H1 (cell line): ENCODE results near the gene LRATD1. TPM values are rescaled to one million over a fixed set of nuclear protein-coding genes. Genes with fewer than 3 reads are reported as not detected.

Experiments
- CTCF ChIA-PET: fragments of 300-600 bp; sonication (Branson Sonifier 250); formaldehyde crosslinking; loops from one replicate; lab custom pipeline; 2021; ENCODE audit not compliant: partially characterized antibody; lab: Charles Lee
- POLR2A ChIA-PET: fragments of 300-600 bp; sonication (Branson Sonifier 250); formaldehyde crosslinking; loops from one replicate; lab custom pipeline; 2021; ENCODE audit warnings: inconsistent platforms; ENCODE audit not compliant: partially characterized antibody; lab: Charles Lee
- DNase-seq, 2 experiments: peaks; one replicate each; pipeline versions ENCODE4 v3.0.0 to v3.0.0-alpha.2; 2010 to 2022; ENCODE audit warnings: low spot score in 2 of 2, low read depth in 1 of 2, mixed read lengths in 1 of 2
- FAIRE-seq: peaks from 2 replicates; lab custom pipeline; 2011; peaks lifted over from hg19 to GRCh38; lab: Jason Lieb, UNC
- H2AFZ ChIP-seq: 2 replicates; pipeline ENCODE4 v1.8.1; 2012; ENCODE audit warnings: low read length, inconsistent platforms
- H2AK5ac ChIP-seq: 2 replicates; pipeline ENCODE4 v1.6.1; 2013; ENCODE audit warnings: low read depth, low read length
- H2BK120ac ChIP-seq: replicated peaks from 2 replicates; pipeline ENCODE3; 2013; ENCODE audit warnings: low read depth, low read length, inconsistent platforms
- H2BK12ac ChIP-seq: 2 replicates; pipeline ENCODE4 v1.6.1; 2013; ENCODE audit warnings: low read depth, low read length
- H2BK15ac ChIP-seq: 2 replicates; pipeline ENCODE4 v1.6.1; 2013; ENCODE audit warnings: low read length
- H2BK20ac ChIP-seq: 2 replicates; pipeline ENCODE4 v1.6.1; 2013; ENCODE audit warnings: low read length
- H2BK5ac ChIP-seq: 2 replicates; pipeline ENCODE4 v1.6.1; 2013; ENCODE audit warnings: low read depth, low read length
- H3K14ac ChIP-seq: 2 replicates; pipeline ENCODE4 v1.6.1; 2013; ENCODE audit warnings: inconsistent platforms; ENCODE audit not compliant: insufficient read length
- H3K18ac ChIP-seq: 2 replicates; pipeline ENCODE4 v1.6.1; 2013; ENCODE audit warnings: low read length; ENCODE audit errors: extremely low read depth
- H3K23ac ChIP-seq: 2 replicates; pipeline ENCODE4 v1.6.1; 2013; ENCODE audit warnings: inconsistent platforms; ENCODE audit not compliant: insufficient read length
- H3K23me2 ChIP-seq: 2 replicates; pipeline ENCODE4 v1.6.1; 2013; ENCODE audit warnings: low read depth, low read length
- H3K27ac ChIP-seq: 2 replicates; pipeline ENCODE4 v1.6.1; 2011; ENCODE audit warnings: low read depth, low read length, inconsistent platforms
- H3K27me3 ChIP-seq, 4 experiments: replicated peaks in 1 of 4; 1 replicate in 1 of 4; 2 replicates in 3 of 4; pipeline versions ENCODE4 v1.6.1 to v1.8.1; 2011 to 2013; ENCODE audit warnings: low read length in 3 of 4, mild to moderate bottlenecking in 3 of 4, inconsistent platforms in 2 of 4, mixed read lengths in 2 of 4, moderate library complexity in 1 of 4; ENCODE audit not compliant: control insufficient read depth in 3 of 4, insufficient read depth in 3 of 4; ENCODE audit errors: extremely low read depth in 1 of 4
- H3K36me3 ChIP-seq, 4 experiments: 2 replicates each; pipeline versions ENCODE4 v1.6.1 to v1.8.1; 2011 to 2013; ENCODE audit warnings: mild to moderate bottlenecking in 4 of 4, low read length in 3 of 4, moderate library complexity in 2 of 4, control low read depth in 1 of 4, inconsistent platforms in 1 of 4; ENCODE audit not compliant: insufficient read depth in 4 of 4, control insufficient read depth in 2 of 4
- H3K4ac ChIP-seq: replicated peaks from 2 replicates; pipeline ENCODE3; 2013; ENCODE audit warnings: low read length, low read depth, mixed read lengths, inconsistent platforms; ENCODE audit not compliant: insufficient read length
- H3K4me1 ChIP-seq, 4 experiments: replicated peaks in 1 of 4; 1 replicate in 1 of 4; 2 replicates in 3 of 4; pipeline versions ENCODE4 v1.6.1 to v1.8.1; 2011 to 2013; ENCODE audit warnings: low read length in 3 of 4, inconsistent platforms in 2 of 4, mixed read lengths in 1 of 4; ENCODE audit not compliant: insufficient read depth in 4 of 4, control insufficient read depth in 3 of 4
- H3K4me2 ChIP-seq, 2 experiments: 2 replicates each; pipeline versions ENCODE4 v1.6.1 to v1.8.1; 2011 to 2013; ENCODE audit warnings: low read depth in 2 of 2, low read length in 2 of 2, control low read depth in 1 of 2, inconsistent platforms in 1 of 2, mild to moderate bottlenecking in 1 of 2; ENCODE audit not compliant: insufficient read depth in 1 of 2
- H3K4me3 ChIP-seq, 4 experiments: fragments of 200-600, 300-600 bp in 1 of 4; sonication (generic), shearing (Covaris generic), sonication (Bioruptor Twin) in 1 of 4; 2 replicates each; pipeline versions ENCODE4 v1.5.1 to v1.8.1; 2011 to 2016; ENCODE audit warnings: low read length in 4 of 4, low read depth in 3 of 4, control low read depth in 2 of 4, inconsistent platforms in 2 of 4, mild to moderate bottlenecking in 2 of 4, mixed read lengths in 1 of 4, moderate library complexity in 1 of 4; ENCODE audit not compliant: insufficient read depth in 2 of 4; ENCODE audit errors: extremely low read depth in 1 of 4
- H3K56ac ChIP-seq: replicated peaks from 2 replicates; pipeline ENCODE3; 2013; ENCODE audit warnings: low read depth, mild to moderate bottlenecking, mixed read lengths, low read length, inconsistent platforms; ENCODE audit not compliant: insufficient read length
- H3K79me1 ChIP-seq: 2 replicates; pipeline ENCODE4 v1.6.1; 2013; ENCODE audit warnings: low read depth, low read length, control low read depth
- H3K79me2 ChIP-seq, 2 experiments: 2 replicates each; pipeline versions ENCODE4 v1.6.1 to v1.8.1; 2012 to 2013; ENCODE audit warnings: low read length in 2 of 2, mild to moderate bottlenecking in 2 of 2, inconsistent platforms in 1 of 2; ENCODE audit not compliant: insufficient read depth in 2 of 2, control insufficient read depth in 1 of 2
- H3K9ac ChIP-seq, 4 experiments: replicated peaks in 1 of 4; 1 replicate in 1 of 4; 2 replicates in 3 of 4; pipeline versions ENCODE4 v1.6.1 to v1.8.1; 2011 to 2013; ENCODE audit warnings: low read depth in 3 of 4, low read length in 3 of 4, control low read depth in 2 of 4, mild to moderate bottlenecking in 2 of 4, moderate library complexity in 2 of 4, inconsistent platforms in 1 of 4; ENCODE audit errors: extremely low read depth in 1 of 4
- H3K9me3 ChIP-seq, 2 experiments: 2 replicates each; pipeline versions ENCODE4 v1.6.1 to v1.8.1; 2012 to 2013; ENCODE audit warnings: mild to moderate bottlenecking in 2 of 2, moderate library complexity in 2 of 2, control low read depth in 1 of 2, inconsistent platforms in 1 of 2, low read depth in 1 of 2, low read length in 1 of 2, mixed read lengths in 1 of 2; ENCODE audit not compliant: insufficient read depth in 2 of 2
- H4K20me1 ChIP-seq, 2 experiments: replicated peaks in 1 of 2; 2 replicates each; pipeline versions ENCODE3 to v1.8.1; 2011 to 2013; ENCODE audit warnings: inconsistent platforms in 2 of 2, low read length in 2 of 2, mild to moderate bottlenecking in 1 of 2; ENCODE audit not compliant: insufficient read depth in 2 of 2, control insufficient read depth in 1 of 2
- H4K5ac ChIP-seq: 2 replicates; pipeline ENCODE4 v1.6.1; 2013; ENCODE audit warnings: low read length, low read depth, mixed read lengths, inconsistent platforms; ENCODE audit not compliant: insufficient read length
- H4K8ac ChIP-seq: 2 replicates; pipeline ENCODE4 v1.8.0; 2013; ENCODE audit warnings: mild to moderate bottlenecking, moderate library complexity, low read length, inconsistent platforms; ENCODE audit not compliant: insufficient read depth; ENCODE audit errors: extremely low read depth
- H4K91ac ChIP-seq: replicated peaks from 2 replicates; pipeline ENCODE3; 2013; ENCODE audit warnings: low read length, mixed read lengths, inconsistent platforms; ENCODE audit not compliant: insufficient read length
- CHD1 ChIP-seq: IDR thresholded peaks from 2 replicates; pipeline ENCODE4 v1.6.1; 2012; ENCODE audit warnings: low read depth, low read length, improper control_type of control experiment
- GTF2F1 ChIP-seq: IDR thresholded peaks from 2 replicates; pipeline ENCODE4 v1.6.1; 2012; ENCODE audit warnings: low read depth, low read length, improper control_type of control experiment, borderline replicate concordance
- MAX ChIP-seq: IDR thresholded peaks from 2 replicates; pipeline ENCODE4 v1.6.1; 2012; ENCODE audit warnings: inconsistent platforms
- NANOG ChIP-seq: IDR thresholded peaks from 2 replicates; pipeline ENCODE4 v1.6.1; 2011; ENCODE audit warnings: low read length, low read depth, mild to moderate bottlenecking, inconsistent platforms; ENCODE audit not compliant: insufficient read depth, poor library complexity, severe bottlenecking
- POLR2A ChIP-seq, 2 experiments: IDR thresholded peaks; 1 replicate in 1 of 2; 2 replicates in 1 of 2; pipeline ENCODE4 v1.6.1; 2011; ENCODE audit warnings: low read depth in 2 of 2, low read length in 2 of 2, mild to moderate bottlenecking in 2 of 2; ENCODE audit errors: control extremely low read depth in 1 of 2
- SAP30 ChIP-seq: fragments of 300-600 bp; sonication (generic); IDR thresholded peaks from 2 replicates; pipeline ENCODE4 v1.7.1; 2012; ENCODE audit warnings: low read length, moderate library complexity, mild to moderate bottlenecking, inconsistent platforms; ENCODE audit not compliant: insufficient read depth, insufficient replicate concordance
- SP1 ChIP-seq: IDR thresholded peaks from 2 replicates; pipeline ENCODE4 v1.6.1; 2011; ENCODE audit warnings: low read depth, low read length
- SUZ12 ChIP-seq: fragments of 200-600 bp; sonication (generic); IDR thresholded peaks from 2 replicates; pipeline ENCODE4 v1.6.1; 2012; ENCODE audit warnings: mild to moderate bottlenecking, inconsistent platforms, low read length, moderate library complexity, mixed read lengths
- TCF12 ChIP-seq: IDR thresholded peaks from 2 replicates; pipeline ENCODE4 v1.6.1; 2011; ENCODE audit warnings: low read depth, mild to moderate bottlenecking, low read length
- TEAD4 ChIP-seq: IDR thresholded peaks from 2 replicates; pipeline ENCODE4 v1.6.1; 2012; ENCODE audit warnings: low read depth, low read length, inconsistent platforms, mixed read lengths
- YY1 ChIP-seq: IDR thresholded peaks from 2 replicates; pipeline ENCODE4 v1.6.1; 2011; ENCODE audit warnings: low read depth, mild to moderate bottlenecking, low read length
- WGBS, 2 experiments: shearing (Covaris generic) in 1 of 2; methylation state at CpG; one replicate each; pipeline versions ENCODE4 v1.1.6 to v1.1.7; 2013 to 2015; ENCODE audit warnings: low lambda C conversion rate in 2 of 2, mixed read lengths in 2 of 2, inconsistent platforms in 1 of 2, low coverage in 1 of 2, missing lambda C conversion rate in 1 of 2; ENCODE audit not compliant: insufficient replicate concordance in 2 of 2, insufficient coverage in 1 of 2, insufficient read length in 1 of 2; ENCODE audit errors: extremely low coverage in 1 of 2, missing lambda C conversion rate in 1 of 2; 5-methylcytosine and 5-hydroxymethylcytosine counted together
- polyA plus RNA-seq, 7 experiments: library from polyadenylated mRNA; depleted of rRNA in 3 of 7; stranded (reverse) in 5 of 7; unstranded in 2 of 7; fragments of >200 nt in 5 of 7; fragments of 200-250 nt in 2 of 7; gene quantifications; 1 replicate in 5 of 7; 2 replicates in 1 of 7; 4 replicates in 1 of 7; pipeline versions ENCODE4 v1.2.1 to v1.2.3, GENCODE V29; 2011 to 2013; ENCODE audit warnings: missing spikeins in 2 of 7, mixed read lengths in 2 of 7
- total RNA-seq: library from RNA; stranded (reverse); fragmentation: NEBNext Ultra II Directional; extraction: Animal tissue kit (Norgen Biotek cat#: 25700); gene quantifications from 2 replicates; pipeline ENCODE4 v1.2.1, GENCODE V29; 2021

Gene LRATD1
- total and polyA plus RNA-seq, 2 of the 8 experiments (the other 6 are each of a cell fraction or from before 2014, with no cell fraction given), result 1.2 to 2.3 TPM

GRCh38 chr2:14634489-14635390 is 2.2 kb downstream of the LRATD1 start:
- H2AFZ ChIP-seq, result peak overlapping the region; percentile 84
- peak overlapping the region; percentile 60 for H3K18ac ChIP-seq
- no peak overlapping the region for H3K14ac ChIP-seq
- H3K9ac ChIP-seq, result peak overlapping the region in 1 of 4 experiments; percentile 8; a peak in 1 of 7 replicates
- H3K9me3 ChIP-seq, result no peaks in the 10 kb centered on the region
- peak overlapping the region; percentile 62 to 79 (median 72) for H3K4me3 ChIP-seq
- FAIRE-seq (no peak), DNase-seq (peak; percentile 53 to 87)
- H4K8ac ChIP-seq, result no peak overlapping the region; the same call in 1 of the 2 replicates
- no peak overlapping the region for H3K4ac ChIP-seq
- H2BK120ac ChIP-seq, result no peak overlapping the region
- no peak overlapping the region; the same call in 1 of the 2 replicates for H2BK5ac ChIP-seq
- H2BK15ac ChIP-seq, result 0 out of 2 replicates have a peak overlapping the region, but pooled peaks have one; percentile 18
- H4K20me1 ChIP-seq, result peaks cover 2 to 6% of the 10 kb centered on the region in 2 experiments
- POLR2A ChIA-PET, result interaction anchor here (1.1 kb wide), 1 partner anchor 956 kb away, joined by 3 read pairs; no protein-coding TSS in a partner anchor
- H3K4me2 ChIP-seq, result peak overlapping the region; percentile 94 to 98
- no peaks in the 10 kb centered on the region for H3K36me3 ChIP-seq
- H3K27me3 ChIP-seq, result peaks cover 21 to 61% (median 44%) of the 10 kb centered on the region in 4 experiments
- H2BK12ac ChIP-seq, result peak overlapping the region; percentile 68; the same call in 1 of the 2 replicates
- H3K79me1 ChIP-seq, result no peaks in the 10 kb centered on the region
- CTCF ChIA-PET, result interaction anchor here (0.6 to 2.4 kb wide), 25 partner anchors 8 to 938 kb away, joined by 3 to 11 read pairs (median 4); no protein-coding TSS in a partner anchor
- no peak overlapping the region for H3K27ac ChIP-seq
- no peak overlapping the region for H3K56ac ChIP-seq
- H4K91ac ChIP-seq, result no peak overlapping the region
- H3K23me2 ChIP-seq, result peaks cover 28% of the 10 kb centered on the region
- 1% methylated on average over 54 of the region's 81 CpGs; no CpG with 5 or more reads in 1 of the 2 experiments for WGBS, 2 experiments
- no peaks in the 10 kb centered on the region for H3K79me2 ChIP-seq
- no peak overlapping the region for H4K5ac ChIP-seq
- H2BK20ac ChIP-seq, result peak overlapping the region; percentile 75; the same call in 1 of the 2 replicates
- H3K23ac ChIP-seq, result no peak overlapping the region
- H3K4me1 ChIP-seq, result peaks cover 3 to 21% (median 13%) of the 10 kb centered on the region in 4 experiments
- H2AK5ac ChIP-seq, result no peak overlapping the region
- TF ChIP-seq SUZ12 (peak; percentile 46), POLR2A (IDR thresholded peaks at IDR 0.05; ENCODE audit: control extremely low read depth in 1 of 2, low read depth in 2 of 2, low read length in 2 of 2) (no peak), GTF2F1 (no peak), TCF12 (0 out of 2 replicates have a peak, but pooled peaks have one; percentile 50), TEAD4 (no peak; the same call in 1 of the 2 replicates), SAP30 (no peak), SP1 (no peak), NANOG (no peak), CHD1 (no peak), MAX (peak; percentile 87), YY1 (0 out of 2 replicates have a peak, but pooled peaks have one; percentile 17)
